ENCODE data around the gene ATXN7. TPM values are rescaled to one million over a fixed set of nuclear protein-coding genes. Genes with fewer than 3 reads are reported as not detected.
A peak's percentile ranks its signal among the peaks of the same experiment; 100 is the strongest.

Gene ATXN7
- 28.2 to 29.4 TPM (median 28.7 TPM) in 3 replicates for total RNA-seq

- no peaks in the 10 kb centered on the region for H3K27me3 Mint-ChIP-seq (ENCODE audit: low read depth)
These were observed at the start of gene ATXN7, which contains the start of gene THOC7 for GRCh38 chr3:63863150-63864007. Gene ATXN7, plus strand, starts transcription at chr3:63863867. Its CDS starts 48,732 bp downstream, at chr3:63912599. Gene THOC7, minus strand, starts transcription at chr3:63863805. Its CDS starts 15 bp downstream, at chr3:63863790.

GRCh38 chr3:63814237-63814636, 49.4 kb upstream of the ATXN7 start:
- Mint-ChIP-seq H3K36me3 (peaks cover 2% of the 10 kb centered on the region), H3K27me3 (ENCODE audit: low read depth) (peaks cover 2% of the 10 kb centered on the region), H3K4me1 (peaks cover 9% of the 10 kb centered on the region), H3K9me3 (no peaks in the 10 kb centered on the region), H3K4me3 (no peak overlapping the region), H3K27ac (no peak overlapping the region)
- DNase-seq (ENCODE audit: low spot score in 2 of 2, unreplicated experiment in 2 of 2), result no peak
- TF ChIP-seq CTCF (IDR thresholded peaks at IDR 0.05; ENCODE audit: unreplicated experiment), result no peak

More at GRCh38 chr3:63863150-63864007, at the start of gene ATXN7, which contains the start of gene THOC7:
- Mint-ChIP-seq H3K36me3 (peaks cover 8% of the 10 kb centered on the region), H3K4me3 (peak within 1 kb of the TSS; percentile 94), H3K27ac (peak within 1 kb of the TSS; percentile 97), H3K9me3 (no peaks in the 10 kb centered on the region), H3K4me1 (peaks cover 35% of the 10 kb centered on the region)
- TF ChIP-seq CTCF (IDR thresholded peaks at IDR 0.05; ENCODE audit: unreplicated experiment), result no peak
- peak; percentile 37 to 75 for DNase-seq (ENCODE audit: low spot score in 2 of 2, unreplicated experiment in 2 of 2)

GRCh38 chr3:63817225-63817624, 46.4 kb upstream of the ATXN7 start:
- H3K4me1 Mint-ChIP-seq, result peaks cover 9% of the 10 kb centered on the region
- DNase-seq (ENCODE audit: low spot score in 2 of 2, unreplicated experiment in 2 of 2), result no peak

GRCh38 chr3:63818282-63819150, 45.2 kb upstream of the ATXN7 start:
- Mint-ChIP-seq H3K4me3 (no peak overlapping the region), H3K9me3 (no peaks in the 10 kb centered on the region), H3K4me1 (peaks cover 9% of the 10 kb centered on the region), H3K36me3 (peaks cover 2% of the 10 kb centered on the region), H3K27ac (no peak overlapping the region), H3K27me3 (ENCODE audit: low read depth) (peaks cover 2% of the 10 kb centered on the region)
- peak; percentile 39 to 75 for DNase-seq (ENCODE audit: low spot score in 2 of 2, unreplicated experiment in 2 of 2)
- TF ChIP-seq CTCF (IDR thresholded peaks at IDR 0.05; ENCODE audit: unreplicated experiment), result peak; percentile 96

More at GRCh38 chr3:63817225-63817624, 46.4 kb upstream of the ATXN7 start:
- H3K36me3 Mint-ChIP-seq, result peaks cover 2% of the 10 kb centered on the region
- no peak for TF ChIP-seq CTCF (IDR thresholded peaks at IDR 0.05; ENCODE audit: unreplicated experiment)
- no peaks in the 10 kb centered on the region for H3K9me3 Mint-ChIP-seq
- peaks cover 2% of the 10 kb centered on the region for H3K27me3 Mint-ChIP-seq (ENCODE audit: low read depth)
- no peak overlapping the region for H3K27ac Mint-ChIP-seq
- H3K4me3 Mint-ChIP-seq, result no peak overlapping the region

- Mint-ChIP-seq H3K9me3 (no peaks in the 10 kb centered on the region), H3K27me3 (ENCODE audit: low read depth) (peaks cover 2% of the 10 kb centered on the region), H3K4me3 (no peak within 1 kb of the TSS), H3K27ac (no peak within 1 kb of the TSS), H3K4me1 (peaks cover 9% of the 10 kb centered on the region), H3K36me3 (peaks cover 2% of the 10 kb centered on the region)
- no peak for TF ChIP-seq CTCF (IDR thresholded peaks at IDR 0.05; ENCODE audit: unreplicated experiment)
- DNase-seq (ENCODE audit: low spot score in 2 of 2, unreplicated experiment in 2 of 2), result no peak
These were observed 44.6 kb upstream of the ATXN7 start, which contains the start of gene C3orf49 for GRCh38 chr3:63819151-63819398. Gene C3orf49, plus strand, starts transcription at chr3:63819299. Its CDS starts 173 bp downstream, at chr3:63819472.
